ENCODE data around the gene AMMECR1.

The AMMECR1 gene

GRCh38 chrX:110201799-110202198 lies 116.1 kb downstream of the AMMECR1 start:
- Mint-ChIP-seq H3K9me3 (no peaks in the 10 kb centered on the region), H3K27ac (no peak overlapping the region), H3K4me3 (no peak overlapping the region), H3K36me3 (ENCODE audit: low read depth) (no peaks in the 10 kb centered on the region), H3K27me3 (ENCODE audit: low read depth) (no peaks in the 10 kb centered on the region), H3K4me1 (ENCODE audit: low read depth) (no peaks in the 10 kb centered on the region)
- no peak for DNase-seq (ENCODE audit: low spot score)

DNA sequence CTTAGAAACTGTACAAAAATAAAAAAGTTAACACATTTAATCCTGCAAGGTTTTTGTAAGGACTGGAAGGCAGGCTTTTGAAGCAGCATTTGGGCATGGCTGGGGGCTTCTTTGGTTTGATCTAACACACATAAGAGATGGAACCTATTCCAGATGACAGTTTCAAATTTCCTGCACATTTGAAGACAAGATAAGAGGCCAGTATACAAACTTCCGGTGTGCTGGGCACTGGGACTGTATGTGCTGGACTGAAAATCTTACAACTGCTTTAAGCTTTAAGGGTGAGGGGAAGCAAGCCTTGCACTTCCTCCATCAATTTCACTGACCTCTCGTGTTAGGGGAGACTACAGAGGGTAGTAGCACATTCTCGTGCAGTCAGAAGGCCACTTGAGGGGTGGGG lies 122.9 kb downstream of the AMMECR1 start:
- DNase-seq (ENCODE audit: low spot score), result no peak
- H3K4me3 Mint-ChIP-seq, result no peak overlapping the region
- H3K36me3 Mint-ChIP-seq (ENCODE audit: low read depth), result no peaks in the 10 kb centered on the region
- no peaks in the 10 kb centered on the region for H3K27me3 Mint-ChIP-seq (ENCODE audit: low read depth)
- no peak overlapping the region for H3K27ac Mint-ChIP-seq
- H3K9me3 Mint-ChIP-seq, result no peaks in the 10 kb centered on the region
- H3K4me1 Mint-ChIP-seq (ENCODE audit: low read depth), result peaks cover 7% of the 10 kb centered on the region

GRCh38 chrX:110192516-110192915 lies 125.4 kb downstream of the AMMECR1 start:
- peaks cover 3% of the 10 kb centered on the region for H3K36me3 Mint-ChIP-seq (ENCODE audit: low read depth)

GRCh38 chrX:110188701-110189558 lies 129.0 kb downstream of the AMMECR1 start:
- Mint-ChIP-seq H3K36me3 (ENCODE audit: low read depth) (peaks cover 14% of the 10 kb centered on the region), H3K27me3 (ENCODE audit: low read depth) (no peaks in the 10 kb centered on the region), H3K9me3 (peaks cover 11% of the 10 kb centered on the region), H3K27ac (peak overlapping the region; percentile 69), H3K4me3 (peak overlapping the region; percentile 43), H3K4me1 (ENCODE audit: low read depth) (peaks cover 25% of the 10 kb centered on the region)
- no peak for DNase-seq (ENCODE audit: low spot score)

More at GRCh38 chrX:110192516-110192915, 125.4 kb downstream of the AMMECR1 start:
- Mint-ChIP-seq H3K4me3 (no peak overlapping the region), H3K4me1 (ENCODE audit: low read depth) (peaks cover 19% of the 10 kb centered on the region), H3K9me3 (no peaks in the 10 kb centered on the region), H3K27me3 (ENCODE audit: low read depth) (no peaks in the 10 kb centered on the region), H3K27ac (no peak overlapping the region)
- no peak for DNase-seq (ENCODE audit: low spot score)

DNA sequence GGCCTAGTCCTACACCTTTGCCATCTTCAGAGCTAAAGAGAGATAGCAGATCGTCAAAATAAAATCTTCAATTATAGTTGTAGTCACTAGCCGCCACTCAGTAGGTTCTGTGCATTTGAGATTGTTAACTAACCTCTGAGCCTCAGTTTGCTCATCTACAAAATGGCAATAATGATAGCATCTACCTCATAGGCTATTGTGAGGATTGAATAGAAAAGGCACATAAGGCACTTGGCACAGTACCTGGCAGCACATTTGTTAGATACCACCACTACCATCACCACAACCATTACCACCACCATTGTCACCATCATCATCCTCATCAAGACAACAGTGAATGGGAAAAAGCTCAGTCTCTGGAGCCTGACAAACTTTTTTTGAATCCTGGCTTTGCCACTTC lies 134.6 kb downstream of the AMMECR1 start:
- H3K4me1 Mint-ChIP-seq (ENCODE audit: low read depth), result peaks cover 13% of the 10 kb centered on the region
- no peak overlapping the region for H3K27ac Mint-ChIP-seq
- no peak for DNase-seq (ENCODE audit: low spot score)
- peaks cover 13% of the 10 kb centered on the region for H3K9me3 Mint-ChIP-seq
- no peak overlapping the region for H3K4me3 Mint-ChIP-seq
- H3K27me3 Mint-ChIP-seq (ENCODE audit: low read depth), result no peaks in the 10 kb centered on the region
- H3K36me3 Mint-ChIP-seq (ENCODE audit: low read depth), result peaks cover 17% of the 10 kb centered on the region

GRCh38 chrX:110182865-110183264 lies 135.0 kb downstream of the AMMECR1 start:
- Mint-ChIP-seq H3K27ac (no peak overlapping the region), H3K27me3 (ENCODE audit: low read depth) (no peaks in the 10 kb centered on the region), H3K4me1 (ENCODE audit: low read depth) (peaks cover 10% of the 10 kb centered on the region), H3K36me3 (ENCODE audit: low read depth) (peaks cover 14% of the 10 kb centered on the region), H3K9me3 (peaks cover 13% of the 10 kb centered on the region), H3K4me3 (no peak overlapping the region)
- DNase-seq (ENCODE audit: low spot score), result no peak

DNA sequence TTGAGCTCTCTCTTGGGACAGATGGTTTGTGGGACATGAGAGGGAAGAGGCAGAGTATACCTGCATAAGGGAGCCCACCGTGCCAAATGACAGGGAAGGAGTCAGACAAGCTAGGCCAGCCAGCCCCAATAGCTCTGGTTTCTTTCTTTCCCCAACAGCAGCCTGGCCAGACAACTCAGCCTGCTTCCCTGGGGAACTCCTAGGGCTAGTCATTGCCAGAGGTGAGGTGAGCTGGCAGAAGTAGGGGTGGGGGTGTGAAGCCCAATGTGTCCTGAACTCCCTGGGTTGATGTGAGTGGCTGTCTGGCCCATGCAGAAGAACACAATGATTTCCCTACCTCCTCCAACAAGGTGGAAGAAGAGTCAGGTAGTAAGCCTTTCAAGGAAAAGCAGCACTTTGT lies 135.5 kb downstream of the AMMECR1 start:
- no peak overlapping the region for H3K27ac Mint-ChIP-seq
- H3K27me3 Mint-ChIP-seq (ENCODE audit: low read depth), result no peaks in the 10 kb centered on the region
- DNase-seq (ENCODE audit: low spot score), result no peak
- H3K36me3 Mint-ChIP-seq (ENCODE audit: low read depth), result peaks cover 14% of the 10 kb centered on the region
- H3K4me3 Mint-ChIP-seq, result no peak overlapping the region
- H3K9me3 Mint-ChIP-seq, result peaks cover 13% of the 10 kb centered on the region
- H3K4me1 Mint-ChIP-seq (ENCODE audit: low read depth), result peaks cover 10% of the 10 kb centered on the region

DNA sequence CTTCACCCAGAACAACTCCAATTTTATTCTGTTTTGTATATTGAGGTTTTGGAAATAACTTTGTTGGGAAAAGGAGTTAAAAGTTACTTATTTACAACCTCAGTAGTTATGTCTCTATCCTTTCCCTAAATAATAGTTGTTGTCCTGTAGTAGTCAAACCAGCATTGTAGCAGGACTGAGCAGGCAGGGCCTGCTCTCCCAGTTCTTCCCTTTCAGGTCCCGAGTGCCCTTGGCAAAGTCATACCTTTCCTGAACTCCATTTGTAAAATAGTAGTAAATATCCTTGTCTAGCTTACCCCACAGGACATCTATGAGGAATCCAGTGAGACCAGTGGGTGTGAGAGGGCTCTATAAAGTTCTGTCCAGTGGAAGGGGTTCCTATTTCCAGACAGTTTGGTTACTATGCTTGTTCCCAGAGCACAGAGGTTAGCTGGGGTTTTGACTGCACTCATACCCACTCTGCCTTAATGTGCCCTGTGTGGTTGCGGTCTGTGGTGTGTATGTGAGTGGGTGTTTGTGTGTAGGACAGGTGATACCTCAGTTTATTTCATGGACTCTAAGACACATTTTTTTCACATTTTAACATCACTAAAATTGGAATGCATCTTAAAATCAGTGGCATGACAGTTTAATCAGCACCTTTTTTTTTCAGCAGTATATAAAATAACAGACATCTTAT lies 136.3 kb downstream of the AMMECR1 start:
- Mint-ChIP-seq H3K4me1 (ENCODE audit: low read depth) (peaks cover 10% of the 10 kb centered on the region), H3K27ac (no peak overlapping the region), H3K27me3 (ENCODE audit: low read depth) (no peaks in the 10 kb centered on the region), H3K36me3 (ENCODE audit: low read depth) (peaks cover 12% of the 10 kb centered on the region), H3K9me3 (peaks cover 13% of the 10 kb centered on the region), H3K4me3 (no peak overlapping the region)
- DNase-seq (ENCODE audit: low spot score), result no peak

DNA sequence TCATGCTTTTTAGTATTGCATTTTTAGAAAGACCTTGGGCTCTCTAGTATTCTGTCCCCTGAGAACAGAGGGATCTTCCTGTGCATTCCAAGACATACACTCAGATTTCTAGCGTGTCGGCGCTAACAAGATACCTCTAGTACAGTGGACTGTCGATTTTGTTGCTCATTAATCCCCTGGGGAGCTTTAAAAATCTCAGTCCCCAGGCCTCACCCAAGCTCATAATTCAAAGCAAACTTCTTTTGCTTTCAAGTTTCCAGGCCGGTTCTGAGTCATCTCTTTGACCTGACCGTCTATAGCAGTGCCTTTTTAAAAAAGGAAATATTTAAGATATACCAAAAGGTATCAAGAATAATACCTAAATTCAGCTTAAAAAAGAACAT lies 137.0 kb downstream of the AMMECR1 start:
- Mint-ChIP-seq H3K27ac (no peak overlapping the region), H3K9me3 (peaks cover 9% of the 10 kb centered on the region), H3K36me3 (ENCODE audit: low read depth) (peaks cover 9% of the 10 kb centered on the region), H3K4me1 (ENCODE audit: low read depth) (peaks cover 10% of the 10 kb centered on the region), H3K27me3 (ENCODE audit: low read depth) (no peaks in the 10 kb centered on the region), H3K4me3 (no peak overlapping the region)
- no peak for DNase-seq (ENCODE audit: low spot score)

GRCh38 chrX:110180176-110180927 lies 137.5 kb downstream of the AMMECR1 start:
- H3K36me3 Mint-ChIP-seq (ENCODE audit: low read depth), result peaks cover 9% of the 10 kb centered on the region
- H3K4me1 Mint-ChIP-seq (ENCODE audit: low read depth), result peaks cover 9% of the 10 kb centered on the region
- no peak overlapping the region for H3K27ac Mint-ChIP-seq
- no peak for DNase-seq (ENCODE audit: low spot score)
- no peak overlapping the region for H3K4me3 Mint-ChIP-seq
- H3K27me3 Mint-ChIP-seq (ENCODE audit: low read depth), result no peaks in the 10 kb centered on the region
- H3K9me3 Mint-ChIP-seq, result peaks cover 7% of the 10 kb centered on the region

GRCh38 chrX:110178179-110178865 lies 139.6 kb downstream of the AMMECR1 start:
- Mint-ChIP-seq H3K36me3 (ENCODE audit: low read depth) (no peaks in the 10 kb centered on the region), H3K27me3 (ENCODE audit: low read depth) (no peaks in the 10 kb centered on the region), H3K4me3 (no peak overlapping the region), H3K4me1 (ENCODE audit: low read depth) (peaks cover 4% of the 10 kb centered on the region), H3K27ac (no peak overlapping the region), H3K9me3 (no peaks in the 10 kb centered on the region)
- no peak for DNase-seq (ENCODE audit: low spot score)

GRCh38 chrX:110175696-110176095 lies 142.2 kb downstream of the AMMECR1 start:
- Mint-ChIP-seq H3K9me3 (no peaks in the 10 kb centered on the region), H3K36me3 (ENCODE audit: low read depth) (no peaks in the 10 kb centered on the region), H3K4me3 (no peak overlapping the region), H3K27me3 (ENCODE audit: low read depth) (no peaks in the 10 kb centered on the region), H3K4me1 (ENCODE audit: low read depth) (peaks cover 4% of the 10 kb centered on the region), H3K27ac (no peak overlapping the region)
- no peak for DNase-seq (ENCODE audit: low spot score)

- peaks cover 3% of the 10 kb centered on the region for H3K4me1 Mint-ChIP-seq (ENCODE audit: low read depth)
These were observed 142.7 kb downstream of the AMMECR1 start for GRCh38 chrX:110175146-110175545.

More at GRCh38 chrX:110175146-110175545, 142.7 kb downstream of the AMMECR1 start:
- H3K36me3 Mint-ChIP-seq (ENCODE audit: low read depth), result no peaks in the 10 kb centered on the region
- H3K4me3 Mint-ChIP-seq, result no peak overlapping the region
- no peak overlapping the region for H3K27ac Mint-ChIP-seq
- no peaks in the 10 kb centered on the region for H3K9me3 Mint-ChIP-seq
- H3K27me3 Mint-ChIP-seq (ENCODE audit: low read depth), result no peaks in the 10 kb centered on the region
- DNase-seq (ENCODE audit: low spot score), result no peak

Data from T-helper 2 cell treated with Interferon-gamma antibody and Interleukin-4, amounts not matched to agents 5 μg/mL and 100 μg/mL, for 36 hours (primary cell).